Endodermal cell (in vitro differentiated cells): Measurements from ENCODE around the gene LAMC2. TPM values are rescaled to one million over a fixed set of nuclear protein-coding genes. Genes with fewer than 3 reads are reported as not detected.

Experiments
- DNase-seq: peaks from one replicate; pipeline ENCODE4 v3.0.0-alpha.2; 2017
- H3K27ac ChIP-seq: 2 replicates; pipeline ENCODE4 v1.5.1; 2013; ENCODE audit warnings: mild to moderate bottlenecking, low read depth, low read length, moderate library complexity
- H3K27me3 ChIP-seq: 2 replicates; pipeline ENCODE4 v1.6.1; 2013; ENCODE audit warnings: mild to moderate bottlenecking, low read length, moderate library complexity; ENCODE audit not compliant: insufficient read depth, control insufficient read depth, poor library complexity, severe bottlenecking
- H3K36me3 ChIP-seq: 2 replicates; pipeline ENCODE4 v1.7.0; 2013; ENCODE audit warnings: mild to moderate bottlenecking, low read length, moderate library complexity; ENCODE audit not compliant: control insufficient read depth, insufficient read depth
- H3K4me1 ChIP-seq: one replicate; pipeline ENCODE4 v1.7.0; 2013; ENCODE audit warnings: low read length; ENCODE audit not compliant: control insufficient read depth, insufficient read depth
- H3K4me3 ChIP-seq: 2 replicates; pipeline ENCODE4 v1.5.1; 2013; ENCODE audit warnings: mild to moderate bottlenecking, low read length, moderate library complexity
- H3K9ac ChIP-seq: 2 replicates; pipeline ENCODE4 v1.6.1; 2013; ENCODE audit warnings: mild to moderate bottlenecking, low read length, moderate library complexity; ENCODE audit not compliant: poor library complexity, severe bottlenecking; ENCODE audit errors: extremely low read depth
- H3K9me3 ChIP-seq: 2 replicates; pipeline ENCODE4 v1.6.1; 2013; ENCODE audit warnings: mild to moderate bottlenecking, low read length, moderate library complexity; ENCODE audit not compliant: control insufficient read depth
- H3K27ac Mint-ChIP-seq: 2 replicates; pipeline ENCODE4 v1.8.0; 2020; ENCODE audit warnings: mixed read lengths
- H3K27me3 Mint-ChIP-seq: 2 replicates; pipeline ENCODE4 v1.8.0; 2021; ENCODE audit warnings: mild to moderate bottlenecking, mixed read lengths; ENCODE audit not compliant: insufficient read depth
- H3K36me3 Mint-ChIP-seq: 2 replicates; pipeline ENCODE4 v1.8.0; 2020; ENCODE audit warnings: low read depth, mixed read lengths
- H3K4me1 Mint-ChIP-seq: 2 replicates; pipeline ENCODE4 v1.8.0; 2020; ENCODE audit warnings: mixed read lengths
- H3K4me3 Mint-ChIP-seq: 2 replicates; pipeline ENCODE4 v1.8.0; 2020; ENCODE audit warnings: mild to moderate bottlenecking, moderate library complexity, mixed read lengths
- H3K9me3 Mint-ChIP-seq: 2 replicates; pipeline ENCODE4 v1.8.0; 2020; ENCODE audit warnings: mild to moderate bottlenecking, mixed read lengths
- CTCF ChIP-seq: fragments of 200-600 bp; sonication (generic); conservative IDR thresholded peaks from 2 replicates; pipeline ENCODE4 v1.5.0; 2021; ENCODE audit warnings: antibody characterized with exemption, mild to moderate bottlenecking
- WGBS, 2 experiments: methylation state at CpG; one replicate each; pipeline versions ENCODE4 v1.1.5 to v1.1.7; 2013; ENCODE audit warnings: missing lambda C conversion rate in 2 of 2, mixed read lengths in 1 of 2; ENCODE audit not compliant: insufficient coverage in 1 of 2, insufficient read length in 1 of 2; 5-methylcytosine and 5-hydroxymethylcytosine counted together
- total RNA-seq, 2 donors: library from RNA; stranded (reverse); fragmentation: NEBNext Ultra II Directional in 1 of 2; extraction: Animal tissue kit (Norgen Biotek cat#: 25700) in 1 of 2; gene quantifications; 2 replicates in 1 of 2; 3 replicates in 1 of 2; pipeline ENCODE4 v1.2.1, GENCODE V29; 2021

LAMC2 gene
- total RNA-seq, 2 donors from 2014 or later = 2.8 to 4.8 TPM

- Histone ChIP-seq H3K27me3 (no peaks in the 10 kb centered on the region), H3K9me3 (no peaks in the 10 kb centered on the region), H3K4me3 (no peak overlapping the region), H3K36me3 (no peaks in the 10 kb centered on the region), H3K9ac (no peak overlapping the region), H3K27ac (no peak overlapping the region), H3K4me1 (peaks cover 2% of the 10 kb centered on the region)
- 80 to 82% methylated on average over 1 of the region's 1 CpG for WGBS, 2 experiments
- DNase-seq = no peak
- no peaks in the 10 kb centered on the region for H3K27me3 Mint-ChIP-seq
- peaks cover 2% of the 10 kb centered on the region for H3K4me1 Mint-ChIP-seq
- no peaks in the 10 kb centered on the region for H3K36me3 Mint-ChIP-seq
- H3K4me3 Mint-ChIP-seq = no peak overlapping the region
- TF ChIP-seq CTCF = no peak
- no peaks in the 10 kb centered on the region for H3K9me3 Mint-ChIP-seq
- H3K27ac Mint-ChIP-seq = no peak overlapping the region
These were observed 18.4 kb upstream of the LAMC2 start for GRCh38 chr1:183167676-183168075.

GRCh38 chr1:183168308-183168707 lies 17.8 kb upstream of the LAMC2 start:
- no peak for TF ChIP-seq CTCF
- WGBS, 2 experiments = 62 to 81% methylated on average over 1 to 3 of the region's 3 CpGs
- no peaks in the 10 kb centered on the region for H3K9me3 Mint-ChIP-seq
- no peaks in the 10 kb centered on the region for H3K36me3 ChIP-seq
- H3K27ac Mint-ChIP-seq = no peak overlapping the region
- no peaks in the 10 kb centered on the region for H3K9me3 ChIP-seq
- DNase-seq = no peak
- no peak overlapping the region for H3K9ac ChIP-seq
- H3K4me3 ChIP-seq = no peak overlapping the region
- H3K36me3 Mint-ChIP-seq = no peaks in the 10 kb centered on the region
- H3K4me3 Mint-ChIP-seq = no peak overlapping the region
- no peaks in the 10 kb centered on the region for H3K27me3 Mint-ChIP-seq
- H3K27me3 ChIP-seq = no peaks in the 10 kb centered on the region
- peaks cover 2% of the 10 kb centered on the region for H3K4me1 Mint-ChIP-seq
- H3K4me1 ChIP-seq = peaks cover 2% of the 10 kb centered on the region
- H3K27ac ChIP-seq = no peak overlapping the region

- H3K9ac ChIP-seq = no peak overlapping the region
- WGBS, 2 experiments = 96 to 100% methylated on average over 1 to 2 of the region's 2 CpGs
- H3K27ac ChIP-seq = no peak overlapping the region
- Mint-ChIP-seq H3K4me3 (no peak overlapping the region), H3K9me3 (no peaks in the 10 kb centered on the region), H3K27me3 (no peaks in the 10 kb centered on the region), H3K27ac (no peak overlapping the region), H3K4me1 (peaks cover 7% of the 10 kb centered on the region), H3K36me3 (no peaks in the 10 kb centered on the region)
- TF ChIP-seq CTCF = no peak
- DNase-seq = no peak
- H3K27me3 ChIP-seq = no peaks in the 10 kb centered on the region
- H3K9me3 ChIP-seq = no peaks in the 10 kb centered on the region
- H3K36me3 ChIP-seq = no peaks in the 10 kb centered on the region
- H3K4me1 ChIP-seq = no peaks in the 10 kb centered on the region
- no peak overlapping the region for H3K4me3 ChIP-seq
These were observed 12.2 kb upstream of the LAMC2 start for GRCh38 chr1:183173828-183174227.
